Neutrophil (primary cell): ENCODE data around the gene RBM27.
"Not testable (repeated sequence)": the region's sequence is repeated elsewhere in the genome, so short reads cannot be mapped to it uniquely, and the experiment has no call there.

Source experiments
- H3K27ac ChIP-seq: fragments of 200-600 bp; sonication (generic); 2 replicates; pipeline ENCODE4 v1.5.1; 2016; ENCODE audit warnings: mild to moderate bottlenecking, moderate library complexity
- H3K27me3 ChIP-seq: fragments of 200-600 bp; sonication (generic); 2 replicates; pipeline ENCODE4 v1.6.0; 2016; ENCODE audit warnings: mild to moderate bottlenecking
- H3K36me3 ChIP-seq: fragments of 200-600 bp; sonication (generic); 2 replicates; pipeline ENCODE4 v1.5.1; 2017
- H3K4me1 ChIP-seq, 2 experiments: fragments of 200-600 bp in 1 of 2; sonication (generic) in 1 of 2; 1 replicate in 1 of 2; 2 replicates in 1 of 2; pipeline versions ENCODE4 v1.5.1 to v1.6.1; 2013 to 2016; ENCODE audit warnings: low read depth in 1 of 2, low read length in 1 of 2, mild to moderate bottlenecking in 1 of 2, moderate library complexity in 1 of 2; ENCODE audit not compliant: control insufficient read depth in 1 of 2, insufficient read depth in 1 of 2
- H3K4me3 ChIP-seq, 2 experiments: fragments of 200-600 bp in 1 of 2; sonication (generic) in 1 of 2; 1 replicate in 1 of 2; 2 replicates in 1 of 2; pipeline ENCODE4 v1.5.1; 2013 to 2016; ENCODE audit warnings: low read depth in 1 of 2, low read length in 1 of 2, mild to moderate bottlenecking in 1 of 2, moderate library complexity in 1 of 2
- H3K9me3 ChIP-seq: fragments of 200-600 bp; sonication (generic); 2 replicates; pipeline ENCODE4 v1.5.1; 2016
- TF ChIP-seq, protein P1 (sequence below): fragments of 200-600 bp; sonication (generic); IDR thresholded peaks from 2 replicates; pipeline ENCODE4 v1.5.1; 2016; ENCODE audit warnings: antibody characterized with exemption

RBM27 gene

DNA sequence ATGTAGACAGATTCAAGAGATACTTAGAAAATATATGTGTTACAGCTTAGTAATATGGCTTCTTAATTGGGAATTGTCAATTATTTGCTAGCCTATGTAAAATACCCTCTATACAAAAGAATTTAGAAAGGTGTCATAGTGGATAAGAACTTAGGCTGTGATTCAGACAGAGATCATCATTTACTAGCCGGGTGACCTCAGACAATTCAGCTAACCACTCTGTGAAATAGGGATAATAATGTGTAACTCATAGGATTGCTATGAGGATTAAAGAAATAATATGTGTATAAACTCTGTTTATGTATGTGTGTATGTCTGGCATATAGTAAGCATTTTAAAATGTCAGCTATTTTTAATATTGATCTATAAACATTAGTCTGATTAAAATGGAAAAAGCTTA lies 15.0 kb upstream of the RBM27 start:
- Histone ChIP-seq H3K36me3 (no peaks in the 10 kb centered on the region), H3K4me3 (no peak overlapping the region), H3K27ac (no peak overlapping the region), H3K9me3 (no peaks in the 10 kb centered on the region), H3K27me3 (no peaks in the 10 kb centered on the region), H3K4me1 (peaks cover 1 to 2% of the 10 kb centered on the region in 2 experiments)
- TF ChIP-seq, protein P1, sequence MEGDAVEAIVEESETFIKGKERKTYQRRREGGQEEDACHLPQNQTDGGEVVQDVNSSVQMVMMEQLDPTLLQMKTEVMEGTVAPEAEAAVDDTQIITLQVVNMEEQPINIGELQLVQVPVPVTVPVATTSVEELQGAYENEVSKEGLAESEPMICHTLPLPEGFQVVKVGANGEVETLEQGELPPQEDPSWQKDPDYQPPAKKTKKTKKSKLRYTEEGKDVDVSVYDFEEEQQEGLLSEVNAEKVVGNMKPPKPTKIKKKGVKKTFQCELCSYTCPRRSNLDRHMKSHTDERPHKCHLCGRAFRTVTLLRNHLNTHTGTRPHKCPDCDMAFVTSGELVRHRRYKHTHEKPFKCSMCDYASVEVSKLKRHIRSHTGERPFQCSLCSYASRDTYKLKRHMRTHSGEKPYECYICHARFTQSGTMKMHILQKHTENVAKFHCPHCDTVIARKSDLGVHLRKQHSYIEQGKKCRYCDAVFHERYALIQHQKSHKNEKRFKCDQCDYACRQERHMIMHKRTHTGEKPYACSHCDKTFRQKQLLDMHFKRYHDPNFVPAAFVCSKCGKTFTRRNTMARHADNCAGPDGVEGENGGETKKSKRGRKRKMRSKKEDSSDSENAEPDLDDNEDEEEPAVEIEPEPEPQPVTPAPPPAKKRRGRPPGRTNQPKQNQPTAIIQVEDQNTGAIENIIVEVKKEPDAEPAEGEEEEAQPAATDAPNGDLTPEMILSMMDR, result no peak

- Histone ChIP-seq H3K36me3 (no peaks in the 10 kb centered on the region), H3K9me3 (no peaks in the 10 kb centered on the region), H3K4me3 (no peak overlapping the region), H3K4me1 (no peaks in the 10 kb centered on the region), H3K27me3 (no peaks in the 10 kb centered on the region), H3K27ac (no peak overlapping the region)
- TF ChIP-seq, protein P1, result no peak
Measured at GRCh38 chr5:146192571-146193043, 10.8 kb upstream of the RBM27 start.

DNA sequence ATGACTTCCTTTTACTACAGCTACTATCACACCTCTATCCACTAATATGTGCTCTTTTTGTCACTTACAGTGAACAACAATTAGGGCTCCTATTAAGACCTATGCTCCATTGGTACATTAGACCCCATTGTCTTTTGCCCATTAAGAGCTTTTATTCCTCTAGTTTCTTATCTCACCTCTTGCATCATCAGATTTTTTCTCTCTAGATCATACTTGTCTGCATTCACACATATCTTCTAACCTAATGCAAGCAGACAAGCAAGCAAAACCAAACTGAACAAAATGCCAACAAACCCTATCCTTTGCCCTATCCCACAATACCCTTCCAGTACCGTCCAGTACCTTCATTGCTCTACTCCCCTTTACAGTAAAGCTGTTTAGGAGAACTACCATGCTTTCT lies 10.1 kb upstream of the RBM27 start:
- TF ChIP-seq, protein P1, result no peak
- Histone ChIP-seq H3K27me3 (no peaks in the 10 kb centered on the region), H3K4me3 (no peak overlapping the region), H3K4me1 (no peaks in the 10 kb centered on the region), H3K36me3 (no peaks in the 10 kb centered on the region), H3K27ac (no peak overlapping the region), H3K9me3 (no peaks in the 10 kb centered on the region)

GRCh38 chr5:146194997-146195396 lies 8.4 kb upstream of the RBM27 start:
- not testable (repeated sequence) for H3K27me3 ChIP-seq, H3K4me1 ChIP-seq, H3K4me3 ChIP-seq, H3K36me3 ChIP-seq, H3K27ac ChIP-seq, H3K9me3 ChIP-seq

DNA sequence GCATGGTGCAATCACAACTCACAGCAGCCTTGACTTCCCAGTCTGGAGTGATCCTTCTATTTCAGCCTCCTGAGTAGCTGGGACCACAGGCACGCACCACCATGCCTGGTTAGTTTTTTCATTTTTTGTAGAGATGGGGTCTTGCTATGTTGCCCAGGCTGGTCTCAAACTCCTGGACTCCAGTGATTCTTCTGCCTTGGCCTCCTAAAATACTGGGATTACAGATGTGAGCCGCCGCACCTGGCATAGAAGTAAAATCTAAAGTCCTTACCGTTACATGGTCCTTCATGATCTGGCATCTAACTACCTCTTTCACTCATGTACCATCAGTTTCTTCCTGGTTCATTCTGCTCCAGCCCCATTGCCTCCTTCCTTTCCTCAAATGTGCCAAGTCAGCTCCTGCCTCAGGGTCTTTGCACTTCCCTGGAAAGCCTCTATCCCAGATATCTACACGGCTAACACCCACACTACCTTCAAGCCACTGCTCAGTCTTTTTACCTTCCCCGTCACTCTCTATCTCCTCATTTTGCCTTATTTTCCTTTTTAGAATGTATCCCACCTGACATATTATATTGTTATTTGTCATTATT lies 6.9 kb upstream of the RBM27 start:
- Histone ChIP-seq H3K27me3 (no peaks in the 10 kb centered on the region), H3K4me3 (no peak overlapping the region), H3K36me3 (no peaks in the 10 kb centered on the region), H3K9me3 (no peaks in the 10 kb centered on the region), H3K4me1 (no peaks in the 10 kb centered on the region), H3K27ac (no peak overlapping the region)
- TF ChIP-seq, protein P1, result no peak

DNA sequence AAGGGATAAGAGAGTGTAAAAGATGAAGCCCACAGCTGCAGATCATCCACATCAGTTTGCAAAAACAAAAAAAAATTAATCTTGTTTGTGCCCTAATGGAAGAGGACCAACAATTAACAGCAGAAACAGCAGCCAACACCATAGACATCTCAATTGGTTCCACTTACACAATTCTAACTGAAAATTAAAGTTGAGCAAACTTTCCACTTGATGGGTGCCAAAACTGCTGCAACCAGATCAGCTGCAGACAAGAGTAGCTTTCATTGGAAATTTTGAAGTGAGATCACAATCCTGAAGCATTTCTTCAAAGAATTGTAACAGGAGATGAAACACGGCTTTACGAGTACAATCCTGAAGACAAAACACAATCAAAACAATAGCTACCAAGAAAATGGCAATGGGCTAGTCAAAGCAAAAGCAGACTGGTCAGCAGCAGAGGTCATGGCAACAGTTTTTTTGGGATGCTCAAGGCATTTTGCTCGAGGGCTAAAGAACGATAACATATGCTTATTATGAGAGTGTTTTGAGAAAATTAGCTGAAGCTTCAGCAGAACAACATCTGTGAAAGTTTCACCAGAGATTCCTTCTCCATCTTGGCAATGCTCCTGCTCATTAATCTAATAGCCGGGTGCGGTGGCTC lies 4.1 kb upstream of the RBM27 start:
- H3K27ac ChIP-seq, result no peak overlapping the region
- no peaks in the 10 kb centered on the region for H3K27me3 ChIP-seq
- TF ChIP-seq, protein P1, result no peak
- no peak overlapping the region for H3K4me3 ChIP-seq
- no peaks in the 10 kb centered on the region for H3K36me3 ChIP-seq
- peaks cover 12 to 16% of the 10 kb centered on the region in 2 experiments for H3K4me1 ChIP-seq
- H3K9me3 ChIP-seq, result no peaks in the 10 kb centered on the region

GRCh38 chr5:146201795-146202194 lies 1.6 kb upstream of the RBM27 start:
- H3K4me1 ChIP-seq, result peaks cover 23 to 28% of the 10 kb centered on the region in 2 experiments
- H3K27ac ChIP-seq, H3K4me3 ChIP-seq, H3K9me3 ChIP-seq, H3K36me3 ChIP-seq, H3K27me3 ChIP-seq: not testable (repeated sequence)
